Loucy (cell line): ENCODE measurements around the gene KDSR.

Experiments
- H2AFZ ChIP-seq: fragments of 200-600 bp; sonication (generic); 2 replicates; pipeline ENCODE4 v1.6.0; 2016; ENCODE audit warnings: antibody characterized with exemption, mild to moderate bottlenecking, low read length, moderate library complexity
- H3F3A ChIP-seq: fragments of 200-600 bp; 2 replicates; pipeline ENCODE4 v1.6.0; 2016; ENCODE audit warnings: antibody characterized with exemption, low read depth, mild to moderate bottlenecking
- H3K27me3 ChIP-seq: fragments of 200-600 bp; sonication (generic); 2 replicates; pipeline ENCODE4 v1.6.1; 2014; ENCODE audit warnings: low read length, mild to moderate bottlenecking; ENCODE audit not compliant: insufficient read depth, poor library complexity, severe bottlenecking
- H3K36me3 ChIP-seq: fragments of 200-600 bp; sonication (generic); 2 replicates; pipeline ENCODE4 v1.6.1; 2016; ENCODE audit warnings: low read length; ENCODE audit not compliant: insufficient read depth
- H3K4me1 ChIP-seq: fragments of 200-600 bp; sonication (generic); 2 replicates; pipeline ENCODE4 v1.5.1; 2014; ENCODE audit warnings: low read length, mild to moderate bottlenecking; ENCODE audit not compliant: insufficient read depth, poor library complexity, severe bottlenecking
- H3K4me2 ChIP-seq: fragments of 200-600 bp; sonication (generic); 2 replicates; pipeline ENCODE4 v1.6.0; 2014; ENCODE audit warnings: antibody characterized with exemption, low read length, low read depth, mild to moderate bottlenecking; ENCODE audit not compliant: poor library complexity, severe bottlenecking
- H3K4me3 ChIP-seq: fragments of 200-600 bp; sonication (generic); 2 replicates; pipeline ENCODE4 v1.5.1; 2014; ENCODE audit warnings: low read length, mild to moderate bottlenecking, mixed read lengths; ENCODE audit not compliant: poor library complexity, severe bottlenecking
- H3K79me2 ChIP-seq: fragments of 200-600 bp; sonication (generic); 2 replicates; pipeline ENCODE4 v1.6.1; 2014; ENCODE audit warnings: low read length; ENCODE audit not compliant: insufficient read depth
- H3K9ac ChIP-seq: fragments of 200-600 bp; sonication (generic); 2 replicates; pipeline ENCODE4 v1.6.0; 2014; ENCODE audit warnings: mild to moderate bottlenecking, low read depth, low read length, moderate library complexity; ENCODE audit not compliant: poor library complexity, severe bottlenecking
- H3K9me2 ChIP-seq: fragments of 200-600 bp; sonication (generic); replicated peaks from 2 replicates; pipeline ENCODE4 v1.6.1; 2016; ENCODE audit warnings: low read depth, low read length, mixed read lengths
- H3K9me3 ChIP-seq: fragments of 200-600 bp; sonication (generic); 2 replicates; pipeline ENCODE4 v1.6.1; 2014; ENCODE audit warnings: mild to moderate bottlenecking, antibody characterized with exemption, low read length, low read depth; ENCODE audit not compliant: insufficient read depth
- H4K20me1 ChIP-seq: fragments of 200-600 bp; sonication (generic); 2 replicates; pipeline ENCODE4 v1.6.0; 2014; ENCODE audit warnings: antibody characterized with exemption, low read length, mild to moderate bottlenecking; ENCODE audit not compliant: insufficient read depth, poor library complexity, severe bottlenecking
- EZH2phosphoT487 ChIP-seq: fragments of 200-600 bp; IDR thresholded peaks from 2 replicates; pipeline ENCODE4 v1.6.1; 2018; ENCODE audit warnings: antibody characterized with exemption, mild to moderate bottlenecking, moderate library complexity, borderline replicate concordance
- TF ChIP-seq, protein P1 (sequence below): fragments of 200-600 bp; sonication (generic); conservative IDR thresholded peaks from 2 replicates; pipeline ENCODE4 v1.5.1; 2014; ENCODE audit warnings: mild to moderate bottlenecking, antibody characterized with exemption, low read length

Gene KDSR

DNA sequence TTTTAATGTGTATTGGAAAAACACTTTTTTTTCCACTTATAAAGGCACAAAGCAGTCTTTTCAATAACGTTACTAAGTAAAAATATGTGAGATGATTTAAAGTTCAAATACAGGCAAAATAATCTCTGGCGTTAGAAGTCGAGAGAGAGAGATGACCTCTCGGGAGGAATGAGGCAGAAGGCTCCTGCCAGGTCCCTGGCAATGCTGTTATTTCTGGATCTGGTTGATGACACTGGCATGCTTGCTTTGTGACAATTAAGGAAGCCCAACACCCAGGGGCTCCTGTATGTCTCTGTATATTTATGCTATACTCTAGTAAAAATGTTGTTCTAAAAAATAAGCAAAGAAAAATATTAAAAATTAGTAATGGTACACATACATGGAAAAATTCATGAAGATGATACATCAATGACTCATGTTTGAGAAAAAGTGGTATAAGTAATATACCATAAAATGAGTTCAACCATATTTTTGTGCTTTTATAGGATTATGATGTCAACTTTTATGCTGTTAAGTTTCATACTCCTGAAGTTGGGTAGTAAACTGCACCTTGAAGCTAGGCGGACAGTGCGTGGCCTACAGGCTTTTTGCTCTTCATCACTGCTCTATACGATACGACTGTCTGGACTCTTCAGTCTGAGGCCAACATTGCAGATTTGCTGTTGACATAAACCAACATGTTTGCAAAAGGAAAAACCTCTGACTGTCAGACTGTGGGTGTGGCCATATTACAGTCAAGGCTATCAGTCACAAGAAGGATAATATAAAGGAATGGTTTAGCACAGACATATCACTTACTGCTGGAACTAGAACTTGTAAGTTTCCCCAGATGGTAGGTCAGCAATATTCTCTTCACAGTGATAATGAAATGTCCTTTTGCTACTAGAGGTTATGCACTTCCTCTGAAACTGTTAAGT lies 35.5 kb upstream of the KDSR start:
- Histone ChIP-seq H3K36me3 (peaks cover 90% of the 10 kb centered on the region), H3K27me3 (no peaks in the 10 kb centered on the region), H3K9me2 (no peaks in the 10 kb centered on the region), H3K4me1 (no peaks in the 10 kb centered on the region), H3F3A (no peaks in the 10 kb centered on the region), H3K4me2 (no peak overlapping the region), H3K9me3 (no peaks in the 10 kb centered on the region), H2AFZ (no peak overlapping the region), H3K4me3 (no peak overlapping the region), H4K20me1 (peaks cover 3% of the 10 kb centered on the region), H3K79me2 (peaks cover under 1% of the 10 kb centered on the region; the same call in 1 of the 2 replicates), H3K9ac (no peak overlapping the region)
- TF ChIP-seq, protein P1, sequence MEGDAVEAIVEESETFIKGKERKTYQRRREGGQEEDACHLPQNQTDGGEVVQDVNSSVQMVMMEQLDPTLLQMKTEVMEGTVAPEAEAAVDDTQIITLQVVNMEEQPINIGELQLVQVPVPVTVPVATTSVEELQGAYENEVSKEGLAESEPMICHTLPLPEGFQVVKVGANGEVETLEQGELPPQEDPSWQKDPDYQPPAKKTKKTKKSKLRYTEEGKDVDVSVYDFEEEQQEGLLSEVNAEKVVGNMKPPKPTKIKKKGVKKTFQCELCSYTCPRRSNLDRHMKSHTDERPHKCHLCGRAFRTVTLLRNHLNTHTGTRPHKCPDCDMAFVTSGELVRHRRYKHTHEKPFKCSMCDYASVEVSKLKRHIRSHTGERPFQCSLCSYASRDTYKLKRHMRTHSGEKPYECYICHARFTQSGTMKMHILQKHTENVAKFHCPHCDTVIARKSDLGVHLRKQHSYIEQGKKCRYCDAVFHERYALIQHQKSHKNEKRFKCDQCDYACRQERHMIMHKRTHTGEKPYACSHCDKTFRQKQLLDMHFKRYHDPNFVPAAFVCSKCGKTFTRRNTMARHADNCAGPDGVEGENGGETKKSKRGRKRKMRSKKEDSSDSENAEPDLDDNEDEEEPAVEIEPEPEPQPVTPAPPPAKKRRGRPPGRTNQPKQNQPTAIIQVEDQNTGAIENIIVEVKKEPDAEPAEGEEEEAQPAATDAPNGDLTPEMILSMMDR = no peak
- TF ChIP-seq EZH2phosphoT487 = no peak

DNA sequence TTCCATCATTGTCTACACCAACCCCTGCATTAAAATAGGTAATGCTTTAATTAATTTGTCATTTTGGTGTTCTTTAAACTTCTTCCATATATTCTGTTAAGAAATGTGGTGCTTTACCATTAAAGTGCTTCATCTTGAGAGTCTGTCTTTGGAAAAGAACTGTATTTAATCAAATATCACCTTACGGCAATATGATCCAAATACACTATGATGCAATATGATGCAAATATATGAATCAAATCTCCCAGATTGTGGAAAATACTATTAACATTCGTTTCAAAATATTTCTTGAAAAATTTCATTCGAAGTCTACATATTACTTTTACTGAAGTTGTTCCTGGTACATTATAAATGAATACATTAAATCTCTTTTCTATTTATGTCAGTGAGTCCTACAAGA lies 32.3 kb upstream of the KDSR start:
- H3K4me3 ChIP-seq = no peak overlapping the region
- H3K4me1 ChIP-seq = no peaks in the 10 kb centered on the region
- H2AFZ ChIP-seq = no peak overlapping the region
- H4K20me1 ChIP-seq = no peaks in the 10 kb centered on the region
- H3K9me2 ChIP-seq = no peaks in the 10 kb centered on the region
- no peak overlapping the region for H3K4me2 ChIP-seq
- peaks cover 91% of the 10 kb centered on the region for H3K36me3 ChIP-seq
- H3F3A ChIP-seq = no peaks in the 10 kb centered on the region
- H3K9me3 ChIP-seq = no peaks in the 10 kb centered on the region
- no peaks in the 10 kb centered on the region for H3K27me3 ChIP-seq
- H3K79me2 ChIP-seq = no peaks in the 10 kb centered on the region; the same call in 1 of the 2 replicates
- H3K9ac ChIP-seq = no peak overlapping the region
- TF ChIP-seq, protein P1 = no peak
- TF ChIP-seq EZH2phosphoT487 = no peak

DNA sequence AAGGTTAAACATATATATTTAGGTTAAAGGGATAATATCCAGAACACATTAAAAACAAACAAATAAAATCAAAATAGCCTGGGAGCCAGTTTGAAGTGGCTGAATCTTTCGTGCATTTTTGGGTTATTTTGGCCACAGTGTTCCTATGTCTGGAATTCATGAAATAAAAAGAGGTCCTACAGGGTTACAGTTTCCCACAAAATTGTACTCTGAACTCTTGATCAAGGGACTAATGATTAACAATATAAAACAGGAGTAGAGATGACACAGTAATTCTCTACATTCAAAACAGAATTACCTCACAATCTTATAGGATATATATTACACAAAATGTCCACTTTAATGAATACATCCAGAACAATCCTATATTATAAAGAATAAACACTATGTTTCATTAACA lies 30.3 kb upstream of the KDSR start:
- Histone ChIP-seq H2AFZ (no peak overlapping the region), H3K9me2 (no peaks in the 10 kb centered on the region), H4K20me1 (no peaks in the 10 kb centered on the region), H3K36me3 (peaks cover 86% of the 10 kb centered on the region), H3K9ac (no peak overlapping the region), H3K4me1 (no peaks in the 10 kb centered on the region), H3K4me3 (no peak overlapping the region), H3K79me2 (no peaks in the 10 kb centered on the region), H3K4me2 (no peak overlapping the region), H3K27me3 (no peaks in the 10 kb centered on the region), H3K9me3 (no peaks in the 10 kb centered on the region), H3F3A (no peaks in the 10 kb centered on the region)
- TF ChIP-seq EZH2phosphoT487 = no peak
- TF ChIP-seq, protein P1 = no peak
